ENCODE data around the gene JUND. TPM values are rescaled to one million over a fixed set of nuclear protein-coding genes. Genes with fewer than 3 reads are reported as not detected.

Gene JUND
- total RNA-seq, 4 donors from 2014 or later = 193 to 394 (median 316) TPM

DNA sequence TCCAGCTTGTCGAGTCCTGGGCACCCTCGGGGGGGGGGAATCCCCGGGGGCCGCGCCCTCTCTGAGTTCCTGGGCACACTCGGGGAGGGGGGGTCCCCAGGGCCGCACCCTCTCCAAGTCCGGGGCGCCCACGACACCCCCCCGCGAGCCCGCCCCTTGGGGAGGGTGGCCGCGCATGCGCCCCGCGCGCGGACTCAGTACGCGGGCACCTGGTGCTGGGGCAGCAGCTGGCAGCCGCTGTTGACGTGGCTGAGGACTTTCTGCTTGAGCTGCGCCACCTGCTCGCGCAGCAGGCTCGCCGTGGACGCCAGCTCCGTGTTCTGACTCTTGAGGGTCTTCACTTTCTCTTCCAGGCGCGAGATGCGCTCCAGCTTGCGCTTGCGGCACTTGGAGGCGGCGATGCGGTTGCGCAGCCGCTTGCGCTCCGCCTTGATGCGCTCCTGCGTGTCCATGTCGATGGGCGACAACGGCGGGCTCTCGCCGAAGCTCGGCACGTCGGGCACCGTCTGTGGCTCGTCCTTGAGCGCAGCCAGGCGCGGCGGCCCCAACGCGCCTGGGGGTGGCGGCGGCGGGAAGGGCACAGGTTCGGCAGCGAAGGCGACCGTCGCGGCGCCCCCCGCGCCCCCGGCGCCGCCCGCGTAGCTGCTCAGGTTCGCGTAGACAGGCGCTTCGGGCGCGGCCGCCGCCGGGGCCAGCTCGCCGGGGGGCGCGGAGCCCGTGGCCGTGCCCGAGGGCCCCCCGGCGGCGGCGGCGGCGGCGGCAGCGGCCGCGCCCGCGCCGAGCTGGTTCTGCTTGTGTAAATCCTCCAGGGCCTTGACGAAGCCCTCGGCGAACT lies 958 bp downstream of the JUND start:
- intact Hi-C loops (cut with DNase I) = no loop called here
- Histone ChIP-seq H3K4me3 (replicated peaks in 1 of 3) (peak overlapping the region; percentile 99), H3K27ac (peak overlapping the region; percentile 100), H3K9me3 (no peaks in the 10 kb centered on the region), H3K27me3 (no peaks in the 10 kb centered on the region), H3K36me3 (peaks cover 11 to 12% of the 10 kb centered on the region in 2 donors), H3K4me1 (peaks cover 25 to 40% of the 10 kb centered on the region in 2 donors)
- peak; percentile 82 for DNase-seq
- TF ChIP-seq CTCF (IDR thresholded peaks at IDR 0.05) (peak in 1 of 6 experiments; percentile 9), POLR2A (IDR thresholded peaks at IDR 0.05) (peak; percentile 94 to 97)
- 0% methylated on average over 1 to 3 of the region's 111 CpGs for WGBS, 2 donors

GRCh38 chr19:18279516-18280246 lies 1.7 kb downstream of the JUND start:
- Histone ChIP-seq H3K27ac (peak overlapping the region; percentile 100), H3K4me1 (peaks cover 33 to 47% of the 10 kb centered on the region in 2 donors), H3K36me3 (peaks cover 11 to 12% of the 10 kb centered on the region in 2 donors), H3K4me3 (replicated peaks in 1 of 3) (peak overlapping the region; percentile 97 to 99 (median 99)), H3K27me3 (no peaks in the 10 kb centered on the region), H3K9me3 (no peaks in the 10 kb centered on the region)
- TF ChIP-seq CTCF (IDR thresholded peaks at IDR 0.05) (peak; percentile 44 to 95 (median 84)), POLR2A (IDR thresholded peaks at IDR 0.05) (peak in 1 of 2 donors; percentile 93)
- intact Hi-C loops (cut with DNase I) = loop anchor here (2.0 kb wide), 1 partner anchor 45 kb away; no protein-coding TSS in a partner anchor
- peak; percentile 94 for DNase-seq
- WGBS, 2 donors = 0 to 1% methylated on average over 44 to 50 of the region's 55 CpGs

DNA sequence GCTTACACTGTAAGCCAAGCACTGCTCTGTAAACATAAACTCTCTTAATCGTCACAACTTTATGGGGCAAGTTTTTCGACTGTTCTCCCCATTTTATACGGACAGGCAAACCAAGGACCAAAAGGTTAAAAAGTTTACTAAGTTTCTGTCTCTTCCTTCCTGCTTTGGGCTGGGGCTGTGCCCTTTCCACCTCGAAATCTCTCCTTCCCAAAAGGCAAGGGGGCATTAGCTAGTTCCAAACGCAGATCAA lies 2.2 kb downstream of the JUND start:
- Histone ChIP-seq H3K4me1 (peaks cover 38 to 52% of the 10 kb centered on the region in 2 donors), H3K27me3 (no peaks in the 10 kb centered on the region), H3K9me3 (no peaks in the 10 kb centered on the region), H3K4me3 (replicated peaks in 1 of 3) (peak overlapping the region; percentile 1 to 99 (median 75)), H3K36me3 (peaks cover 11 to 12% of the 10 kb centered on the region in 2 donors), H3K27ac (peak overlapping the region; percentile 100)
- no peak for DNase-seq
- WGBS, 2 donors = 0 to 1% methylated on average over 5 of the region's 5 CpGs
- TF ChIP-seq CTCF (IDR thresholded peaks at IDR 0.05) (no peak), POLR2A (IDR thresholded peaks at IDR 0.05) (no peak)
- intact Hi-C loops (cut with DNase I) = loop anchor here (2.0 kb wide), 1 partner anchor 46 kb away; no protein-coding TSS in a partner anchor

DNA sequence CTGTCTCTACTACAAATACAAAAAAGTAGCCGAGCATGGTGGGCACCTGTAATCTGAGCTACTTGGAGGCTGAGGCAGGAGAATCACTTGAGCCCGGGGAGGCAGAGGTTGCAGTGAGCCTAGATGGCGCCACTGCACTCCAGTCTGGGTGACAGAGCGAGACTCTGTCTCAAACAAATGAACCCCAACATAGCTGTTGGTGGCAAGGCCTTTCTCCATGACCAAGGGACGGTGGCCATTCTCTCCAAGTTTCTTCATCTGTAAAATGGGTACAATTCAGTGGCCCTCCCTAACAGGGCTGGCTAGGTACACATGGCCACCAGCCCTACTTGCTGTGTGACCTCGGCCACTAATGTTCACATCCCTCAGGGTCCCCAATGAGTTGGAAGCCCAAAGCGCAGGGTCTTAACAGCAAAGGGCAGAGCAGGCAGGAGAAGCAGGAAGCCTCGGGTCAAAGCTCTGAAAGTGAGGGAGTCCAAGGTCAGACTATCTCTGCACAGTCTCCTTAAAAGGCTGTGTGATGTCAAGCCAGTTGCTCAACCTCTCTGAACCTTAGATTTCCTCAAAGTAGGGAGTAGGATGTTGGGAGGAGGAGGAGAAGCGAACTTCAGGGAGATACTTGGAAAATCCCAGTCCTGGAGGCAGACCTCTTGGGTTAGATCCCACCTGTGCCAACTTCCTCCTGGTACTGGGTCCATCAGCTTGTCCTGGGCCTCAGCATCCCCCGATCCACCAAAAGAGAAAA lies 2.7 kb downstream of the JUND start:
- peaks cover 39 to 55% of the 10 kb centered on the region in 2 donors for H3K4me1 ChIP-seq
- H3K27me3 ChIP-seq = no peaks in the 10 kb centered on the region
- 57 to 66% methylated on average over 7 to 10 of the region's 10 CpGs for WGBS, 2 donors
- H3K4me3 ChIP-seq (replicated peaks in 1 of 3) = peak overlapping the region; percentile 1 to 99 (median 75)
- no peak for DNase-seq
- intact Hi-C loops (cut with DNase I) = loop anchor here (2.0 kb wide), 1 partner anchor 46 kb away; no protein-coding TSS in a partner anchor
- peak overlapping the region in 2 of 3 donors; percentile 100 for H3K27ac ChIP-seq
- peaks cover 11 to 12% of the 10 kb centered on the region in 2 donors for H3K36me3 ChIP-seq
- H3K9me3 ChIP-seq = no peaks in the 10 kb centered on the region
- TF ChIP-seq POLR2A (IDR thresholded peaks at IDR 0.05) = no peak
- peak in 1 of 6 experiments; percentile 5 for TF ChIP-seq CTCF (IDR thresholded peaks at IDR 0.05)
